ENCODE results near the gene ZC3H8. TPM values are rescaled to one million over a fixed set of nuclear protein-coding genes. Genes with fewer than 3 reads are reported as not detected.

Gene ZC3H8
- total RNA-seq, 2 donors from 2014 or later: 14.1 to 34.7 TPM

DNA sequence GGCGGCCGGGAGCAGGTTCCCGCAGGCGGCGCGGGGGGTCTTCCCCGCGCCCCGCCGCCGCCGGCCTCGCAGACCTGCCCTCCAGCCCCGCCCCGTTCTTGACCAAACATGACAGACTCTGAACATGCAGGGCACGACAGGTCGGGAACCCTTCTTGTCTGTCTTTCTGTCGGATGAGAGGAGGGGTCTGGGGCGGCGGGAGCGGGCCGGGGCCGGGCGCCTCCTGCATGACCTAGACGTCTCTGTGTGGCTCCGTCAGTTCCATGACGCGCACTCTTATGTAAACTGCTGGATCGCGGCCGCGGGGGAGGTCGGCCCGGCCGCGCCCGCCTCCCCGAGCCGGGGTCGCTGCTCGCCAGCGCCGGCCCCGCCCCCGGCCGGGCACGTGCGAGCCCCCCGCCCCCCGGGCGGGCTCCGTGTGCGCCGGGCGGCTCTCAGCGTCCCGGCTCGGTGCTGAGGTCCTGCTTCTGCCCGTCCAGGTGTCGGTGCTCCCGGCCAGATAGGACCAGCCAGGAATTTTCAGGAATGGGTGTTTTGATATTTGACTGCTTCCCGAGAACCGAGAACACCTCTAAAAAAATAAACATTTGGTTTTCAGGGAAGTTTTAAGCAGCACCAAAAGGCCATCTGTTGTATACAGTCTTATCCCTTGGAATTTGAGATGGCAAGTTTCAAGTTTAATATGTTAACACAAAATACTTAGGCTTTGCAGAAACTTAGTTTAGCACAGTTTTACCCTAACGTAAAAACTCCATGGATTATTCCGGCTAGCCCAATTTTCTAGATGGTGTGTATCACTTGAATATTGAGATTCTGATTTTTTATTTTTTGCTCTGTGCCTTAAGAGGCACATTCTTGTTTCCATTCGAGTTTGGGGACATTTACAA lies 21.3 kb upstream of the ZC3H8 start:
- Mint-ChIP-seq H3K4me3 (peak overlapping the region; percentile 86), H3K27ac (peak overlapping the region; percentile 93 to 94), H3K36me3 (no peaks in the 10 kb centered on the region), H3K27me3 (no peaks in the 10 kb centered on the region), H3K9me3 (no peaks in the 10 kb centered on the region), H3K4me1 (ENCODE audit: low read depth in 2 of 2) (peaks cover 4 to 21% of the 10 kb centered on the region in 2 donors)
- peak; percentile 83 for DNase-seq (ENCODE audit: low spot score)
- peak; percentile 76 to 77 for ATAC-seq

DNA sequence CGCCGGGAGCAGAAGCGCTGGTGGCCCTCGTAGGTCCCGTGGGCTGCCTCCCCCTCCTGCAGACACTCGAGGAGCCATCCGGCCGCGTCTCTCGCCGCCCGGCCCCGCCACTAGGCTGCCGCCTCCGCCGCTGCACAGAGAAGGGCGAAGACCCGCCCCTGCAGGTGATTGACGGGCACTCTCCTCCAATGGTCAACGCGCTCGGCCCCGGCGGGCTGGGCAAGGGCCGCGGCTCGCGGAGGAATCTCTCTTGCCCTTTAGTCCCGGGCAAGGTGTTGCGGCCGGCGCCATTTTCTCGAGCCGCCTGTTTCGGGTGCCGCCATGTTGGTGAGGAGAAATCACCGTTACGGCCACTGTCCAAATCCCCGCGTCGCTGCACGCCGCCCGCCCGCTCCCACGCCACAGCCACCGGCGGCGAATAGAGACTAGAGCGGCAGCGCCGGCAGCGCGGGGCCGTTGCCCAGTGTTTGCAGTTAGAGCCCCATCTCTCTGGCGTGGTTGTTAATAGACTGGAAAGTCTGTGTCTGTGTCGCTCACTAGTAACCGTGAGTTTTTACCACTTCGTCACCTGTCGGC lies 20.6 kb upstream of the ZC3H8 start, which contains the start of gene ZC3H6:
Gene ZC3H6 (plus strand): TSS at position 287 of the 576 bp plus-strand sequence. CDS start 398 bp downstream, outside the sequence.
- peak; percentile 99 for ATAC-seq
- H3K4me1 Mint-ChIP-seq (ENCODE audit: low read depth in 2 of 2): peaks cover 0 to 14% of the 10 kb centered on the region in 2 donors

DNA sequence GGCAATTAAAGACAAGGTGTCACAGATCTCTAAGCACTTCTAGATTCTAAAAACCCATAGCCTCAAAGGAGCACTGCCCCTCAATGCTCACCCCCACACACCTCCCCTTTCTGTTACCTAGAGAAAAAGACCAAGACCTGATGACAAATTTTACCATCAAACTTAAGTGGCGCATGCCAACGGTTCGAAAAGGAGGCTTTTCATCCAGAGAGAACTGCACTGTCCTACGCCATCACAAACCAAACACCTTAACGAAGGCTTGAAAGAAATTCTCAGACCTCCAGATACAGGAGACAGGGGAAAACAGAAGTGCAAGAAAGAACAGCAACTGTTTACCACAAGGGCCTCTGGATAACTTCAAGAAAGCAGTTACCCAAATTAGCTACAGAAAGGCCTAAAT lies 18.5 kb upstream of the ZC3H8 start:
- no peak for ATAC-seq
- H3K4me1 Mint-ChIP-seq (ENCODE audit: low read depth in 2 of 2): peaks cover 0 to 9% of the 10 kb centered on the region in 2 donors

More for the DNA sequence above, 20.6 kb upstream of the ZC3H8 start, which contains the start of gene ZC3H6:
- Mint-ChIP-seq H3K27me3 (no peaks in the 10 kb centered on the region), H3K36me3 (no peaks in the 10 kb centered on the region), H3K27ac (peak within 1 kb of the TSS; percentile 93 to 94), H3K4me3 (peak within 1 kb of the TSS; percentile 86), H3K9me3 (no peaks in the 10 kb centered on the region)
- peak; percentile 100 for DNase-seq (ENCODE audit: low spot score)

DNA sequence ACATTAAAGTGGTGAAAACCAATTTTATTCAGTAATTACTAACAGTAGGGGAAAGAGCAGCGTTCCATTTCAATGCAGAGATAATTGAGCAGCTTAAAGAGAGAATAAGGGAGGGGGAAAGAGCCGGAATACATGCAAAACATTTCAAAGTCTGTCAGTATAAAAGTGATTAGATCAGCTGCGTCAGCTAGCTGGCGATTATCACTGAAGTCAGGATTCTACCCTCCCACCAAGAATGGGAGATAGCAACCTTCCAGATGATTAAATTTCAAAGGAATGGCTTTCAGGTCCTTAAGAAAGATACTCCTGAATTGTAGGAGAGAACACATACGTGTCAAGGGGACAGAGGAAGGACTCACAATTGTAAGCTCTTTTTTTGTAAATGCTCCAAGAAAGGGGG lies 17.8 kb upstream of the ZC3H8 start:
- H3K9me3 Mint-ChIP-seq: no peaks in the 10 kb centered on the region
- no peaks in the 10 kb centered on the region for H3K36me3 Mint-ChIP-seq
- no peak overlapping the region for H3K4me3 Mint-ChIP-seq
- H3K27ac Mint-ChIP-seq: no peak overlapping the region
- no peak for DNase-seq (ENCODE audit: low spot score)
- H3K4me1 Mint-ChIP-seq (ENCODE audit: low read depth in 2 of 2): peaks cover 0 to 9% of the 10 kb centered on the region in 2 donors
- H3K27me3 Mint-ChIP-seq: no peaks in the 10 kb centered on the region
- ATAC-seq: no peak

More for the DNA sequence above, 18.5 kb upstream of the ZC3H8 start:
- Mint-ChIP-seq H3K9me3 (no peaks in the 10 kb centered on the region), H3K27me3 (no peaks in the 10 kb centered on the region), H3K27ac (no peak overlapping the region), H3K36me3 (no peaks in the 10 kb centered on the region), H3K4me3 (no peak overlapping the region)
- DNase-seq (ENCODE audit: low spot score): no peak

DNA sequence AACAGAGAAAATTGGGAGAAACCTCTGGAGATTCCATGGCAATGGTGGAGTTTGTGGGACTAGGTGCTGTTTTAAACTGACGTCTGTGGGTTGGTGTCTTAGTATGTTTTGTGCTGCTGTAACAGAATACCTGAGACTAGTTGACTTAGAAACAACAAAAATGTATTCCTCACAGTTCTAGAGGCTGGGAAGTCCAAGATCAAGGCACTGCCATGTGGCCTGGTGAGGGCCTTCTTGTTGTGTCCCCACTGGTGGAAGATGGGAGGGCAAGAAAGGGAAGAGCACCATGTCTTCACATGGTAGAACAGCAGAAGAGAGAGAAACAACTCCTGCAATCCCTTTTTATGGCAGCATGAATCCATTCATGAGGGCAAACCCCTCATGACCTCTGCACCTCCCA lies 13.7 kb upstream of the ZC3H8 start:
- Mint-ChIP-seq H3K27me3 (peaks cover 0 to 7% of the 10 kb centered on the region in 2 donors), H3K9me3 (no peaks in the 10 kb centered on the region), H3K4me3 (no peak overlapping the region), H3K27ac (no peak overlapping the region), H3K4me1 (ENCODE audit: low read depth in 2 of 2) (peaks cover 0 to 4% of the 10 kb centered on the region in 2 donors), H3K36me3 (no peaks in the 10 kb centered on the region)
- DNase-seq (ENCODE audit: low spot score) (no peak), ATAC-seq (no peak)

DNA sequence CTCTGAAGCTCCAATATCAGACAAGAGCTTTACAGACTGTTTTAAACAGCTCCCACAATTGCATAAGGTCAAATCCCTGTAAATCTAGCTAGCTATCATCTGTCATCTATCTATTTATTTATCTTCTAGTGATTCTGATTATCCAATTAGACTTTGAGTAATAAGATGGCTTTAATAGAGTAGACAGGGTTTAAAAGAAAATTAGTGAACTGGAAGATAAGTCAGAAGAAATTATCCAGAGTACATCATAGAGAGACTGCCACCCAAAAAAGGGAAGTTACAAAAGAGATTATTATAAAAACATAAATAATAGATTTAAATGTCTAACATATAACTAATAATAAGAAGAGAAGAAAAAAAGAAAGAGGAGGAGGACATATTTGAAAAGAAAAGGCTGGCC lies 8.0 kb upstream of the ZC3H8 start:
- H3K4me3 Mint-ChIP-seq: no peak overlapping the region
- ATAC-seq (no peak), DNase-seq (ENCODE audit: low spot score) (no peak)
- H3K4me1 Mint-ChIP-seq (ENCODE audit: low read depth in 2 of 2): peaks cover 5% of the 10 kb centered on the region in 2 donors
- H3K27ac Mint-ChIP-seq: no peak overlapping the region
- no peaks in the 10 kb centered on the region for H3K9me3 Mint-ChIP-seq
- H3K27me3 Mint-ChIP-seq: peaks cover 0 to 16% of the 10 kb centered on the region in 2 donors
- no peaks in the 10 kb centered on the region for H3K36me3 Mint-ChIP-seq

DNA sequence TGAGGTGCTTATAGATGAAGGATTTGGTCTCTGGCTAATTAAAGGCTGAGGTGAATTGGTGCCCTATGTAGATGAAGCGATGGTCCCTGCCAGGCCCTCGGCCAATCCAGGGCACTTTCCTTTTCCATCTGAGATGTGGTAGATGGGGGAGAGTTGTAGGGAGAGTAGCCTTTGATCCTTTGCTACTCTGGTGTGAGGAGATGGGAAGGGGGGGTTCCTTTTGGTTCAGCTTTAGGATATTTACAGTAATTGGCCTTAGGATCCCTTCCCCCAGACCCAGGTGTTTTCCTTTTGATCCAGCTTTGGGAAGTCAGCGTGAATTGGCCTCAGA lies 5.4 kb upstream of the ZC3H8 start:
- H3K27me3 Mint-ChIP-seq: peaks cover 0 to 12% of the 10 kb centered on the region in 2 donors
- H3K27ac Mint-ChIP-seq: no peak overlapping the region
- no peaks in the 10 kb centered on the region for H3K36me3 Mint-ChIP-seq

DNA sequence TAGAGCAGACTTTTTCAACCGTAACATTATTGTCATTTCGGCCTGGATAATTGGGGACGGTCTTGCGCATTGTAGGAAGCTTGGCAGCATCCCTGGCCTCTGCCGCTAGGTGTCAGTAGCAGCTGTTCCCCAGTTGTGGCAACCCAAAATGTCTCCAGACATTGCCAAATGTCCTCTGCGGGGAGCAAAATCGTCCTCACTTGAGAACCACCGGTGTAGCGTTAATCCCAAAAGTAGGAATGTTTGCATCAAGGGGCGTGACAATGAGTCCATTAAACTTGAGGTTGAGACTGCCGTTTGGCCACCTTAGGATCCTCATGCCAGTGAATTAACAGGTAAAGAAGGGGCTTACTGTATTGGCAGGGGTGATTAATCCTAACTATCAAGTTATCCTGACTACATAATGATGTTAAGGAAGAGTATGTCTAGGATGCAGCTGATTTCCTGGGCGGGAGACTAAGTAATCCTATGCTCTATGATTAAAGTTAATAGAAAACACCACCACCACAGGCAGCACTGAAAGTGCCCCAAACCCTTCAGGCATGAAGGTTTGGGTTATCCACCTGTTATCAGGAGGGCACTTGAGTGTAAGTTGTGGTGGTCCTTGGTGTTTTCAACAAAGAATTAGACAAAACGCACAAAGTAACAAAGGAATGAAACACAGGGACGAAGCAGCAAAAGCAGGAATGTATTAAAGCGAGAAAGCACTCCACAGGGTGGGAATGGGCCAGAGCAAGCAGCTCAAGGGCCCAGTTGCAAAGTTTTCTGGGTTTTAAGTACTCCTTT lies 4.9 kb upstream of the ZC3H8 start:
- Mint-ChIP-seq H3K27ac (peak overlapping the region in 1 of 2 donors; percentile 56), H3K4me3 (peak overlapping the region; percentile 66)
- ATAC-seq: peak; percentile 54 to 64

More for the DNA sequence above, 5.4 kb upstream of the ZC3H8 start:
- DNase-seq (ENCODE audit: low spot score): no peak
- H3K9me3 Mint-ChIP-seq: no peaks in the 10 kb centered on the region
- no peak for ATAC-seq
- no peak overlapping the region for H3K4me3 Mint-ChIP-seq
- peaks cover 5 to 8% of the 10 kb centered on the region in 2 donors for H3K4me1 Mint-ChIP-seq (ENCODE audit: low read depth in 2 of 2)

DNA sequence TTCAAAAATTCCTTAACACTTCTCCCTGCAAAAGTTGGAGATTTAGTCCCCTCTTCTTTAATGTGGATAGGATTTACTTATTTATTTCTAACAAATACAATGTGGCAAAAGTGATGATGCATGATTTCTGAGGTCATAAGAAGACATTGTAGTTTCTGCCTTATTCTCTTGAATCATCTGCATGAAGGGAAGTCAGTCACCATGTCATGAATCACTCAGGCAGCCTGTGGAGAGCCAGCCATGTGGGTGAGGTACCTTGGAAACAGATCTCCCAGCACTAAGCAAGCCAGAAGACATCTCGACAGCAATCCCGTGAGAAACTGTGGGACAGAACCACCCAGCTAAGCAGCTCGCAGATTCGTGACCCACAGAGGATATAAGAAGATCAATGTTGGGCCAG lies 2.7 kb upstream of the ZC3H8 start:
- no peak overlapping the region for H3K4me3 Mint-ChIP-seq
- no peak overlapping the region for H3K27ac Mint-ChIP-seq
- DNase-seq (ENCODE audit: low spot score) (no peak), ATAC-seq (no peak)
- H3K9me3 Mint-ChIP-seq: no peaks in the 10 kb centered on the region
- H3K36me3 Mint-ChIP-seq: peaks cover 6% of the 10 kb centered on the region
- peaks cover 19% of the 10 kb centered on the region in 2 donors for H3K4me1 Mint-ChIP-seq (ENCODE audit: low read depth in 2 of 2)
- peaks cover 0 to 3% of the 10 kb centered on the region in 2 donors for H3K27me3 Mint-ChIP-seq

More for the DNA sequence above, 4.9 kb upstream of the ZC3H8 start:
- H3K4me1 Mint-ChIP-seq (ENCODE audit: low read depth in 2 of 2): peaks cover 5 to 8% of the 10 kb centered on the region in 2 donors
- no peaks in the 10 kb centered on the region for H3K36me3 Mint-ChIP-seq
- H3K9me3 Mint-ChIP-seq: no peaks in the 10 kb centered on the region
- peak; percentile 82 for DNase-seq (ENCODE audit: low spot score)
- peaks cover 0 to 12% of the 10 kb centered on the region in 2 donors for H3K27me3 Mint-ChIP-seq

DNA sequence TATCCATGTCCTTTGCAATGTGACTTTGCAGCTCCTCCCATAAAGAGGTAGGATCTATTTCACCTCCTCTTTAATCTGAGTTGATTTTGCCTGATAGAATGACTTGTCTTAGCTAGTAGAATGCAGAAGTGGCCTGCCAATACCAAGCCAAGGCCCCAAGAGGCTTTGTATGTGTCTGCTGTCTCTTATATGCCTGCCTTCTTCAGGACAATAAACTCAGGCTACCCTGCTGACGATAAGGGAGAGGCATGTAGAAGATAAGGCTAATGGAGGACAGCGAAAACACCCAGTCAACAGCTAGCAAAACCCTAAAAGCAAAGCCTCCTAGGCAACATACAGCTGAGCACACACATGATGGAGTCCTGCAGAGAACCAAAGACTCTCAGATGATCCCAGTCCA lies 1.8 kb upstream of the ZC3H8 start:
- peaks cover 6% of the 10 kb centered on the region for H3K36me3 Mint-ChIP-seq
- peaks cover 0 to 2% of the 10 kb centered on the region in 2 donors for H3K27me3 Mint-ChIP-seq
- H3K9me3 Mint-ChIP-seq: no peaks in the 10 kb centered on the region
- no peak overlapping the region for H3K4me3 Mint-ChIP-seq
- DNase-seq (ENCODE audit: low spot score): no peak
- ATAC-seq: no peak
- no peak overlapping the region for H3K27ac Mint-ChIP-seq
- peaks cover 19% of the 10 kb centered on the region in 2 donors for H3K4me1 Mint-ChIP-seq (ENCODE audit: low read depth in 2 of 2)

DNA sequence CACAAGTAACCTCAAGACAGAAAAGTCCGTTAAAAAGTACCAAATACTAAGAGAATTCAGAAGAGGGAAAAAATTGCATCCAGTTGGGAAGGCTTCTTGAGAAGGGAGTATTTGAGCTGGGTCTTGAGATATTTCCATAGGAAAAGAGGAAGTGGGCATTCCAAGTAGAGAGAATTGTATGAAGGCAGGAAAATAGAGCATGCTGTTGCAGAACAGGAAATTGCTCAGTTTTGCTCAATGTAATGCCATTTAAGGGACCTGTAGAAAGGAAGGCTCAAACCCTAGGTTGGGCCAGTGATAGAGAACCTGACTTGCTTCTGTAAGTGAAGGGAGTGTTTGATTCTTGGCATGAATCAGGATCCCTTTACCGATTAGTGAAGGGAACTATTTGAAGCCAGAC lies 1.0 kb upstream of the ZC3H8 start:
- H3K27ac Mint-ChIP-seq: no peak overlapping the region
- peaks cover 19% of the 10 kb centered on the region in 2 donors for H3K4me1 Mint-ChIP-seq (ENCODE audit: low read depth in 2 of 2)
- DNase-seq (ENCODE audit: low spot score): no peak
- H3K27me3 Mint-ChIP-seq: peaks cover 0 to 2% of the 10 kb centered on the region in 2 donors
- ATAC-seq: no peak
- H3K36me3 Mint-ChIP-seq: peaks cover 6% of the 10 kb centered on the region
- H3K9me3 Mint-ChIP-seq: no peaks in the 10 kb centered on the region
- H3K4me3 Mint-ChIP-seq: peak overlapping the region; percentile 87

DNA sequence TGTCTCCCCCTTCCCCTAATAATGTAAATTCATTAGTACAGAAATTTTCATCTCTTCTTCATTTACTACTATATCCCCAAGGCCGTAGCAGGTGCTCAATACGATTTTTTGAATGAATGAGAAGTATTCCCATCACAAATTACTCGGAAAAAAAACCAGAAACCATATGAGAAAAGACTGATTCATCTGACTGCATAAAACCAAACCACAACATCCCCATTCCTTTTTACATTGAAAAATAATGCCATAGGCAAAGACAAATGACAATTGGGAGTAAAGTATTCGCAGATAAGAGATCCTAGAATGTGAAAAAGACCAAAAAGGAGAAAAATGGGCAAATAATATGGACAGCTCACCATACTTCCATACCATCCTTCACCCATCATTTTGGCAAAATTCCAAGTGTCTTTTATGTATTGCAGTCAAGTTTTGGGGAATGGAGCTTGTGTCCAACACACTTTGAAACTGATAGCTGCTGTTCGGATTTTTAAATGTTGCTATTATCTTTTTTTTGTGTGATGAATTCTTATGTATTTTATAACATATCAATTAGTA lies 1.5 kb downstream of the ZC3H8 start:
- DNase-seq (ENCODE audit: low spot score): no peak
- H3K27me3 Mint-ChIP-seq: no peaks in the 10 kb centered on the region
- H3K9me3 Mint-ChIP-seq: no peaks in the 10 kb centered on the region
- H3K27ac Mint-ChIP-seq: no peak overlapping the region
- peaks cover 6% of the 10 kb centered on the region for H3K36me3 Mint-ChIP-seq
- ATAC-seq: no peak
- peak overlapping the region; percentile 87 for H3K4me3 Mint-ChIP-seq
- peaks cover 14 to 15% of the 10 kb centered on the region in 2 donors for H3K4me1 Mint-ChIP-seq (ENCODE audit: low read depth in 2 of 2)

DNA sequence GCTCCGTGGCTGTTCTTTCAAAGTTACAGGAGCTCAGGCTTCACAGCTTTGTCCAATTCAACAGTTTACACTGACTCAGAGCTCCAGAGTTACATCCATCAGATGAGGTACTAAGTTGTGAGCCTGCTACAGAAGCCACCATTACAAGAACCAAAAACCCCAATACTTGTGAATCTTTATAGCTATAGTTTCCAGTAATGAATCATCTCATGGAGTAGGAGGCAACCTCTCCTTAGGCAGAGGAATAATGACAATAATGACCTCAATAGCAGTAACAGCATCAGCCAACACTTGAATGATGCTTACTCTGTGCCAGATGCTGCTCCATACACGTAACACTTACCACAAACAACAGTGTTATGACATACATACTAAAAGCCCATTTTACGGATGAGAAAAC lies 3.6 kb downstream of the ZC3H8 start:
- Mint-ChIP-seq H3K27ac (no peak overlapping the region), H3K4me1 (ENCODE audit: low read depth in 2 of 2) (peaks cover 14 to 15% of the 10 kb centered on the region in 2 donors), H3K4me3 (no peak overlapping the region), H3K9me3 (no peaks in the 10 kb centered on the region), H3K27me3 (no peaks in the 10 kb centered on the region), H3K36me3 (peaks cover 6% of the 10 kb centered on the region)
- DNase-seq (ENCODE audit: low spot score): no peak
- ATAC-seq: no peak

Measured in natural killer cell treated with Interleukin-12 subunit alpha and Interleukin-12 subunit beta and Interleukin-15 and Interleukin-18, amount 100 ng/mL, for 72 hours (primary cell).